GM12878 (cell line): ENCODE measurements around the gene TAMALIN. TPM values are rescaled to one million over a fixed set of nuclear protein-coding genes. Genes with fewer than 3 reads are reported as not detected.

Experiments
- CUX1 ChIP-seq: IDR thresholded peaks from 2 replicates; pipeline ENCODE4 v1.6.1; 2012; ENCODE audit warnings: improper control_type of control experiment, low read depth, low read length; ENCODE audit not compliant: insufficient replicate concordance
- ELK1 ChIP-seq: IDR thresholded peaks from 2 replicates; pipeline ENCODE4 v1.6.1; 2012; ENCODE audit warnings: low read depth, low read length, improper control_type of control experiment
- EP300 ChIP-seq, 2 experiments: fragments of 150-350 bp in 1 of 2; IDR thresholded peaks; 2 replicates each; pipeline ENCODE4 v1.6.1; 2011 to 2012; ENCODE audit warnings: low read depth in 2 of 2, low read length in 2 of 2, borderline replicate concordance in 1 of 2, improper control_type of control experiment in 1 of 2, inconsistent platforms in 1 of 2; ENCODE audit not compliant: control insufficient read depth in 1 of 2
- GABPA ChIP-seq: IDR thresholded peaks from 2 replicates; pipeline ENCODE4 v1.6.1; 2014; ENCODE audit warnings: antibody characterized with exemption, low read depth, mild to moderate bottlenecking, inconsistent platforms
- HDGF ChIP-seq: fragments of 450-650 bp; IDR thresholded peaks from 2 replicates; pipeline ENCODE4 v1.6.1; 2016; ENCODE audit warnings: antibody characterized with exemption
- IRF5 ChIP-seq: fragments of 450-650 bp; IDR thresholded peaks from 2 replicates; pipeline ENCODE4 v1.6.1; 2017; ENCODE audit warnings: borderline replicate concordance
- POLR2AphosphoS5 ChIP-seq: IDR thresholded peaks from 2 replicates; pipeline ENCODE4 v1.6.1; 2011; ENCODE audit warnings: mild to moderate bottlenecking, low read length, inconsistent platforms
- RELA ChIP-seq: fragments of 450-650 bp; IDR thresholded peaks from 2 replicates; pipeline ENCODE4 v1.8.0; 2014; ENCODE audit warnings: borderline replicate concordance; ENCODE audit not compliant: partially characterized antibody
- SIX5 ChIP-seq: IDR thresholded peaks from 2 replicates; pipeline ENCODE4 v1.6.1; 2011; ENCODE audit warnings: mild to moderate bottlenecking, low read depth, low read length, moderate library complexity; ENCODE audit not compliant: severe bottlenecking
- USF2 ChIP-seq: IDR thresholded peaks from 2 replicates; pipeline ENCODE4 v1.6.1; 2011; ENCODE audit warnings: low read depth, low read length, improper control_type of control experiment, borderline replicate concordance
- YY1 ChIP-seq: IDR thresholded peaks from 2 replicates; pipeline ENCODE4 v1.6.1; 2011; ENCODE audit warnings: low read depth, mild to moderate bottlenecking, low read length
- ZBTB40 ChIP-seq: fragments of 450-650 bp; IDR thresholded peaks from 2 replicates; pipeline ENCODE4 v1.6.1; 2016; ENCODE audit warnings: mild to moderate bottlenecking, moderate library complexity, borderline replicate concordance
- ZSCAN29 ChIP-seq: fragments of 450-650 bp; IDR thresholded peaks from 2 replicates; pipeline ENCODE4 v1.6.1; 2017; ENCODE audit warnings: mild to moderate bottlenecking, moderate library complexity
- ZZZ3 ChIP-seq: IDR thresholded peaks from 2 replicates; pipeline ENCODE4 v1.6.1; 2011; ENCODE audit warnings: low read depth; ENCODE audit not compliant: control insufficient read depth, insufficient read length
- polyA plus RNA-seq, 11 experiments: library from polyadenylated mRNA; depleted of rRNA in 4 of 11; unstranded in 6 of 11; stranded (reverse) in 5 of 11; fragments of >200 nt; fragmentation: Nextera tagmentation in 4 of 11; fragmentation: Illumina TruSeq in 1 of 11; extraction: Ambion mirVana in 4 of 11; extraction: Trizol in 1 of 11; gene quantifications; 1 replicate in 1 of 11; 2 replicates in 10 of 11; pipeline versions ENCODE4 v1.2.1 to v1.2.3, GENCODE V29; 2011 to 2016; ENCODE audit warnings: inconsistent platforms in 2 of 11, missing spikeins in 2 of 11, low read depth in 1 of 11
- total RNA-seq, 4 experiments: library from RNA; depleted of rRNA in 3 of 4; stranded (reverse); fragments of >200 nt in 3 of 4; fragmentation: Illumina TruSeq in 1 of 4; extraction: Trizol in 1 of 4; gene quantifications; 2 replicates each; pipeline versions ENCODE4 v1.2.1 to v1.2.3, GENCODE V29; 2013 to 2021

Gene TAMALIN
- total and polyA plus RNA-seq, 10 of the 15 experiments (the other 5 are each of a cell fraction or from before 2014, with no cell fraction given): 0.09 to 0.58 (median 0.19) TPM; not detected in 4

GRCh38 chr12:52032804-52033445 lies 26.2 kb downstream of the TAMALIN start (continued):
- no peak for TF ChIP-seq SIX5
- TF ChIP-seq POLR2AphosphoS5: no peak
- TF ChIP-seq IRF5: no peak
- TF ChIP-seq EP300 (IDR thresholded peaks at IDR 0.05; ENCODE audit: borderline replicate concordance in 1 of 2, control insufficient read depth in 1 of 2, low read depth in 2 of 2, low read length in 2 of 2): no peak
- TF ChIP-seq ELK1: no peak
- no peak for TF ChIP-seq USF2
- no peak for TF ChIP-seq ZSCAN29
- TF ChIP-seq CUX1: no peak
- no peak for TF ChIP-seq YY1
- TF ChIP-seq GABPA: peak; percentile 44; the same call in 1 of the 2 replicates
- TF ChIP-seq HDGF: no peak
- no peak for TF ChIP-seq RELA
- no peak for TF ChIP-seq ZZZ3
- TF ChIP-seq ZBTB40: peak; percentile 74; the same call in 1 of the 2 replicates
